ENCODE measurements around the gene NREP.
"Not testable (repeated sequence)": the region's sequence is repeated elsewhere in the genome, so short reads cannot be mapped to it uniquely, and the experiment has no call there.

The NREP gene

GRCh38 chr5:111722140-111722539, 34.9 kb downstream of the NREP start:
- no peak for DNase-seq (ENCODE audit: low read depth)
- TF ChIP-seq CTCF (IDR thresholded peaks at IDR 0.05; ENCODE audit: low read depth, low read length, missing control alignments), result no peak
- H3K4me3 ChIP-seq (ENCODE audit: low read depth, low read length), result no peak overlapping the region

GRCh38 chr5:111720333-111720890, 36.6 kb downstream of the NREP start:
- TF ChIP-seq CTCF (IDR thresholded peaks at IDR 0.05; ENCODE audit: low read depth, low read length, missing control alignments), result no peak
- no peak overlapping the region for H3K4me3 ChIP-seq (ENCODE audit: low read depth, low read length)
- DNase-seq (ENCODE audit: low read depth), result no peak

GRCh38 chr5:111719773-111720172, 37.2 kb downstream of the NREP start:
- TF ChIP-seq CTCF (IDR thresholded peaks at IDR 0.05; ENCODE audit: low read depth, low read length, missing control alignments), result no peak
- DNase-seq (ENCODE audit: low read depth), result no peak
- H3K4me3 ChIP-seq (ENCODE audit: low read depth, low read length), result no peak overlapping the region

- not testable (repeated sequence) for H3K4me3 ChIP-seq (ENCODE audit: low read depth, low read length); DNase-seq (ENCODE audit: low read depth)
These were observed 40.2 kb downstream of the NREP start for GRCh38 chr5:111716789-111717188.

GRCh38 chr5:111707630-111708164, 49.3 kb downstream of the NREP start:
- no peak for DNase-seq (ENCODE audit: low read depth)
- no peak overlapping the region for H3K4me3 ChIP-seq (ENCODE audit: low read depth, low read length)
- no peak for TF ChIP-seq CTCF (IDR thresholded peaks at IDR 0.05; ENCODE audit: low read depth, low read length, missing control alignments)

- no peak for TF ChIP-seq CTCF (IDR thresholded peaks at IDR 0.05; ENCODE audit: low read depth, low read length, missing control alignments)
- DNase-seq (ENCODE audit: low read depth), result no peak
- no peak overlapping the region for H3K4me3 ChIP-seq (ENCODE audit: low read depth, low read length)
These were observed 50.6 kb downstream of the NREP start for GRCh38 chr5:111706345-111706744.

- no peak for DNase-seq (ENCODE audit: low read depth)
- TF ChIP-seq CTCF (IDR thresholded peaks at IDR 0.05; ENCODE audit: low read depth, low read length, missing control alignments), result no peak
- H3K4me3 ChIP-seq (ENCODE audit: low read depth, low read length), result no peak overlapping the region
These were observed 52.4 kb downstream of the NREP start for GRCh38 chr5:111704452-111705085.

All from GM12864 (cell line).